HCT116 (cell line): ENCODE measurements around the gene MNAT1. TPM values are rescaled to one million over a fixed set of nuclear protein-coding genes. Genes with fewer than 3 reads are reported as not detected.

Source experiments
- ATAC-seq: fragments of 200-7000 bp; cut with Tn5 transposase; 2 replicates; pipeline ENCODE4 v1.9.1; 2020; ENCODE audit warnings: mild to moderate bottlenecking, moderate library complexity
- BruUV-seq: library from RNA; stranded (reverse); fragments of 400-500 nt; replicated peaks from 2 replicates; lab custom pipeline; 2021; lab: Mats Ljungman, UMichigan
- CTCF ChIA-PET: fragments of 300-600 bp; sonication (Branson Sonifier 250); formaldehyde crosslinking; loops from one replicate; lab custom pipeline; 2021; ENCODE audit warnings: antibody characterized with exemption; lab: Charles Lee
- POLR2A ChIA-PET: fragments of 300-600, 350-600 bp; sonication (Branson Sonifier 250); formaldehyde crosslinking; loops from one replicate; lab custom pipeline; 2021; ENCODE audit warnings: antibody characterized with exemption; lab: Charles Lee
- RAD21 ChIA-PET, 2 experiments: fragments of 300-600 bp; sonication (Branson Sonifier 250); formaldehyde crosslinking; loops; one replicate each; lab custom pipeline; 2023; ENCODE audit warnings: low total read pairs in 2 of 2; ENCODE audit not compliant: uncharacterized antibody in 2 of 2, unreplicated experiment in 2 of 2, low non-redundant PET in 1 of 2; lab: Charles Lee
- DNase-seq: peaks from one replicate; pipeline ENCODE4 v3.0.0-alpha.2; 2010; ENCODE audit warnings: low read depth, low spot score
- H2AFZ ChIP-seq: fragments of 200-600 bp; shearing (Covaris generic), sonication (generic); 2 replicates; pipeline ENCODE4 v1.6.1; 2017; ENCODE audit warnings: low read depth, mixed run types, mixed read lengths, antibody characterized with exemption, low read length; ENCODE audit not compliant: poor library complexity, severe bottlenecking
- H3K27ac ChIP-seq: 2 replicates; pipeline ENCODE4 v1.5.1; 2012; ENCODE audit warnings: low read depth, low read length
- H3K27me3 ChIP-seq: fragments of 200-600 bp; sonication (generic); 2 replicates; pipeline ENCODE4 v1.6.1; 2016; ENCODE audit warnings: mixed run types, low read length, mixed read lengths; ENCODE audit not compliant: insufficient read depth
- H3K36me3 ChIP-seq, 2 experiments: fragments of 200-500 bp in 1 of 2; fragments of 200-600 bp in 1 of 2; sonication (Bioruptor generic) in 1 of 2; sonication (generic) in 1 of 2; 2 replicates each; pipeline versions ENCODE4 v1.5.1 to v1.6.1; 2014 to 2016; ENCODE audit warnings: low read length in 2 of 2, inconsistent platforms in 1 of 2, mixed read lengths in 1 of 2, mixed run types in 1 of 2; ENCODE audit not compliant: insufficient read depth in 2 of 2, control insufficient read depth in 1 of 2
- H3K4me1 ChIP-seq, 2 experiments: fragments of 200-600 bp in 1 of 2; sonication (generic) in 1 of 2; 2 replicates each; pipeline versions ENCODE4 v1.5.1 to v1.6.1; 2012 to 2017; ENCODE audit warnings: low read length in 2 of 2, inconsistent platforms in 1 of 2, mild to moderate bottlenecking in 1 of 2, mixed read lengths in 1 of 2, mixed run types in 1 of 2, moderate library complexity in 1 of 2; ENCODE audit not compliant: insufficient read depth in 2 of 2, control insufficient read depth in 1 of 2
- H3K4me2 ChIP-seq: fragments of 200-600 bp; sonication (generic); 2 replicates; pipeline ENCODE4 v1.6.1; 2017; ENCODE audit warnings: mixed run types, low read length, mixed read lengths
- H3K4me3 ChIP-seq, 2 experiments: fragments of 200-600 bp in 1 of 2; sonication (generic) in 1 of 2; replicated peaks in 1 of 2; 2 replicates each; pipeline ENCODE4 v1.5.1; 2011 to 2016; ENCODE audit warnings: low read length in 2 of 2, control low read depth in 1 of 2, low read depth in 1 of 2, mild to moderate bottlenecking in 1 of 2, mixed read lengths in 1 of 2, mixed run types in 1 of 2
- H3K79me2 ChIP-seq: fragments of 200-600 bp; sonication (generic); 2 replicates; pipeline ENCODE4 v1.6.1; 2017; ENCODE audit warnings: mild to moderate bottlenecking, mixed run types, low read length, moderate library complexity, mixed read lengths; ENCODE audit not compliant: insufficient read depth
- H3K9ac ChIP-seq: fragments of 200-600 bp; sonication (generic); 2 replicates; pipeline ENCODE4 v1.6.1; 2016; ENCODE audit warnings: low read length, mixed read lengths
- H3K9me2 ChIP-seq: fragments of 200-600 bp; sonication (generic), shearing (Covaris generic); 2 replicates; pipeline ENCODE4 v1.6.1; 2017; ENCODE audit warnings: mixed run types, mild to moderate bottlenecking, moderate library complexity; ENCODE audit not compliant: insufficient read depth
- H3K9me3 ChIP-seq, 2 experiments: fragments of 200-500 bp in 1 of 2; fragments of 200-600 bp in 1 of 2; sonication (Bioruptor generic) in 1 of 2; sonication (generic) in 1 of 2; 2 replicates each; pipeline ENCODE4 v1.6.1; 2014 to 2017; ENCODE audit warnings: low read length in 2 of 2, mixed read lengths in 2 of 2, inconsistent platforms in 1 of 2, low read depth in 1 of 2, mild to moderate bottlenecking in 1 of 2, mixed run types in 1 of 2, moderate library complexity in 1 of 2; ENCODE audit not compliant: control insufficient read depth in 1 of 2, insufficient read depth in 1 of 2
- H4K20me1 ChIP-seq: fragments of 200-600 bp; sonication (generic), shearing (Covaris generic); 2 replicates; pipeline ENCODE4 v1.6.1; 2017; ENCODE audit warnings: mixed run types, mild to moderate bottlenecking, moderate library complexity; ENCODE audit not compliant: insufficient read depth
- CBX3 ChIP-seq: IDR thresholded peaks from 2 replicates; pipeline ENCODE4 v1.6.1; 2012; ENCODE audit warnings: low read depth
- CEBPB ChIP-seq: IDR thresholded peaks from 2 replicates; pipeline ENCODE4 v1.6.1; 2012; ENCODE audit warnings: low read depth
- CTCF ChIP-seq, 3 experiments: fragments of 200-600 bp in 1 of 3; sonication (generic) in 1 of 3; IDR thresholded peaks in 2 of 3; conservative IDR thresholded peaks in 1 of 3; 2 replicates each; pipeline ENCODE4 v1.5.1; 2012 to 2017; ENCODE audit warnings: low read depth in 2 of 3, low read length in 2 of 3, antibody characterized with exemption in 1 of 3, borderline replicate concordance in 1 of 3, control low read depth in 1 of 3, mild to moderate bottlenecking in 1 of 3, mixed read lengths in 1 of 3, mixed run types in 1 of 3, moderate library complexity in 1 of 3; ENCODE audit not compliant: insufficient read depth in 1 of 3
- EGR1 ChIP-seq: IDR thresholded peaks from 2 replicates; pipeline ENCODE4 v1.6.1; 2012; ENCODE audit warnings: low read depth
- ELF1 ChIP-seq: IDR thresholded peaks from 2 replicates; pipeline ENCODE4 v1.6.1; 2012; ENCODE audit warnings: low read depth, borderline replicate concordance
- EZH2 ChIP-seq: fragments of 200-600 bp; sonication (generic); IDR thresholded peaks from 2 replicates; pipeline ENCODE4 v1.6.1; 2017; ENCODE audit warnings: antibody characterized with exemption, mixed run types
- EZH2phosphoT487 ChIP-seq: fragments of 200-600 bp; IDR thresholded peaks from 2 replicates; pipeline ENCODE4 v1.6.1; 2018; ENCODE audit warnings: antibody characterized with exemption, borderline replicate concordance
- FOSL1 ChIP-seq: IDR thresholded peaks from 2 replicates; pipeline ENCODE4 v1.6.1; 2012; ENCODE audit warnings: low read depth
- JUND ChIP-seq: IDR thresholded peaks from 2 replicates; pipeline ENCODE4 v1.6.1; 2012
- MAX ChIP-seq: IDR thresholded peaks from 2 replicates; pipeline ENCODE4 v1.6.1; 2012
- POLR2A ChIP-seq: IDR thresholded peaks from 2 replicates; pipeline ENCODE4 v1.7.0; 2011; ENCODE audit warnings: borderline replicate concordance; ENCODE audit not compliant: insufficient read depth, insufficient read length; ENCODE audit errors: extremely low read depth
- POLR2AphosphoS5 ChIP-seq: IDR thresholded peaks from 2 replicates; pipeline ENCODE4 v1.6.1; 2011; ENCODE audit warnings: mild to moderate bottlenecking, low read depth, low read length, moderate library complexity
- RAD21 ChIP-seq: IDR thresholded peaks from 2 replicates; pipeline ENCODE4 v1.6.1; 2012; ENCODE audit warnings: low read depth, mild to moderate bottlenecking
- REST ChIP-seq: IDR thresholded peaks from 2 replicates; pipeline ENCODE4 v1.6.1; 2012; ENCODE audit warnings: low read depth
- SIN3A ChIP-seq: IDR thresholded peaks from 2 replicates; pipeline ENCODE4 v1.6.1; 2012; ENCODE audit warnings: low read depth
- SP1 ChIP-seq: IDR thresholded peaks from 2 replicates; pipeline ENCODE4 v1.6.1; 2012; ENCODE audit warnings: low read depth
- SRF ChIP-seq: IDR thresholded peaks from 2 replicates; pipeline ENCODE4 v1.6.1; 2012; ENCODE audit warnings: low read depth
- YY1 ChIP-seq: IDR thresholded peaks from 2 replicates; pipeline ENCODE4 v1.6.1; 2011; ENCODE audit warnings: low read length, low read depth, moderate library complexity, mild to moderate bottlenecking; ENCODE audit not compliant: insufficient replicate concordance; ENCODE audit errors: extremely low read depth
- ZFX ChIP-seq: fragments of 450-650 bp; IDR thresholded peaks from 2 replicates; pipeline ENCODE4 v1.6.1; 2017
- intact Hi-C: fragments of 100-400 bp; cut with micrococcal nuclease; formaldehyde crosslinking; loops from 2 replicates; pipeline ENCODE4 v1.10.0; 2022
- total RNA-seq: library from RNA; stranded (reverse); gene quantifications from one replicate; pipeline ENCODE4 v1.2.1, GENCODE V29; 2021; ENCODE audit not compliant: unreplicated experiment
- TF ChIP-seq, protein P1 (sequence below): IDR thresholded peaks from 2 replicates; pipeline ENCODE4 v1.6.1; 2012

The MNAT1 gene
- total RNA-seq, 1 experiment from 2014 or later = 49.3 TPM

GRCh38 chr14:60722357-60723115 is 12.0 kb upstream of the MNAT1 start:
- no peak for DNase-seq
- TF ChIP-seq CEBPB (no peak), POLR2AphosphoS5 (no peak), CTCF (IDR thresholded peaks at IDR 0.05 in 2 of 3, conservative IDR thresholded peaks at IDR 0.05 in 1 of 3; ENCODE audit: borderline replicate concordance in 1 of 3, insufficient read depth in 1 of 3, low read depth in 2 of 3, low read length in 2 of 3) (no peak), EZH2phosphoT487 (no peak), SRF (no peak), MAX (peak; percentile 37), ELF1 (no peak), REST (no peak), POLR2A (no peak), SIN3A (peak; percentile 51; the same call in 1 of the 2 replicates), RAD21 (no peak), EGR1 (peak; percentile 34; the same call in 1 of the 2 replicates), JUND (no peak), SP1 (no peak), FOSL1 (no peak), YY1 (peak; percentile 51), EZH2 (no peak), ZFX (no peak), CBX3 (no peak)
- TF ChIP-seq, protein P1, sequence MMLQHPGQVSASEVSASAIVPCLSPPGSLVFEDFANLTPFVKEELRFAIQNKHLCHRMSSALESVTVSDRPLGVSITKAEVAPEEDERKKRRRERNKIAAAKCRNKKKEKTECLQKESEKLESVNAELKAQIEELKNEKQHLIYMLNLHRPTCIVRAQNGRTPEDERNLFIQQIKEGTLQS = no peak

More at GRCh38 chr14:60722357-60723115, 12.0 kb upstream of the MNAT1 start:
- intact Hi-C loops = loop anchor here (2.0 to 5.0 kb wide), 2 partner anchors 75 to 258 kb away; partner anchors contain the start of genes SIX1, SLC38A6 and TRMT5
- Histone ChIP-seq H3K9ac (peak overlapping the region; percentile 81), H3K79me2 (peaks cover 48% of the 10 kb centered on the region), H3K4me3 (peak overlapping the region; percentile 77 to 79), H3K27ac (peak overlapping the region; percentile 88), H3K9me2 (no peaks in the 10 kb centered on the region), H3K9me3 (no peaks in the 10 kb centered on the region), H4K20me1 (no peaks in the 10 kb centered on the region), H3K36me3 (peaks cover 16 to 26% of the 10 kb centered on the region in 2 experiments; a peak in 3 of 4 replicates), H3K4me1 (peaks cover 17 to 18% of the 10 kb centered on the region in 2 experiments), H3K27me3 (no peaks in the 10 kb centered on the region), H2AFZ (no peak overlapping the region), H3K4me2 (peak overlapping the region; percentile 98)
- no TSS peak for BruUV-seq
- RAD21 ChIA-PET = interaction anchor here (0.6 to 0.7 kb wide), 3 partner anchors 31 to 474 kb away, joined by 3 to 7 read pairs (median 5); partner anchors contain the start of gene PPM1A (in 1 of the 2)
- peak; percentile 29 for ATAC-seq
- POLR2A ChIA-PET = interaction anchor here (0.5 kb wide), 1 partner anchor 22 kb away, joined by 3 read pairs; no protein-coding TSS in a partner anchor
- CTCF ChIA-PET = no interaction called here
